ENCODE measurements around the gene EIF4ENIF1.

DNA sequence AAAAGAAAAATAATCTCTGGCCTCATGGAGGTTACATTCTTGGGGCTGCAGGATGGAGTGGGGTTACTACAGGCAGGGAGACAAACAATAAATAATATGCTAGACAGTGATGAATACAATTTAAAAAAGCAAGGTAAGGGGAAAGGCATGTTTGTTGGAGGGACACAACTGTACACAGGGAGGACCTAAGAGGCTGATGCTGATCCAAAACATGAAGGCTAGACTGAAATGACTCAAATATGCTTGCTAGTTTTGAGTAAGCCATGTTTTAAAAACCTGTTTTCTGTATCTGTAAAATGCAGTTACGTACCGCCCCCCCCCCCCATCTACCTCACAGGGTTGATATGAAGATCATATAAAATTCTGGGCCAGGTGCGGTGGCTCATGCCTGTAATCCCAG is 44.0 kb downstream of the EIF4ENIF1 start:
- TF ChIP-seq, protein P1, sequence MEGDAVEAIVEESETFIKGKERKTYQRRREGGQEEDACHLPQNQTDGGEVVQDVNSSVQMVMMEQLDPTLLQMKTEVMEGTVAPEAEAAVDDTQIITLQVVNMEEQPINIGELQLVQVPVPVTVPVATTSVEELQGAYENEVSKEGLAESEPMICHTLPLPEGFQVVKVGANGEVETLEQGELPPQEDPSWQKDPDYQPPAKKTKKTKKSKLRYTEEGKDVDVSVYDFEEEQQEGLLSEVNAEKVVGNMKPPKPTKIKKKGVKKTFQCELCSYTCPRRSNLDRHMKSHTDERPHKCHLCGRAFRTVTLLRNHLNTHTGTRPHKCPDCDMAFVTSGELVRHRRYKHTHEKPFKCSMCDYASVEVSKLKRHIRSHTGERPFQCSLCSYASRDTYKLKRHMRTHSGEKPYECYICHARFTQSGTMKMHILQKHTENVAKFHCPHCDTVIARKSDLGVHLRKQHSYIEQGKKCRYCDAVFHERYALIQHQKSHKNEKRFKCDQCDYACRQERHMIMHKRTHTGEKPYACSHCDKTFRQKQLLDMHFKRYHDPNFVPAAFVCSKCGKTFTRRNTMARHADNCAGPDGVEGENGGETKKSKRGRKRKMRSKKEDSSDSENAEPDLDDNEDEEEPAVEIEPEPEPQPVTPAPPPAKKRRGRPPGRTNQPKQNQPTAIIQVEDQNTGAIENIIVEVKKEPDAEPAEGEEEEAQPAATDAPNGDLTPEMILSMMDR (IDR thresholded peaks at IDR 0.05) = no peak
- no peak for TF ChIP-seq POLR2A (IDR thresholded peaks at IDR 0.05; ENCODE audit: low read length)
- TF ChIP-seq, protein P2, sequence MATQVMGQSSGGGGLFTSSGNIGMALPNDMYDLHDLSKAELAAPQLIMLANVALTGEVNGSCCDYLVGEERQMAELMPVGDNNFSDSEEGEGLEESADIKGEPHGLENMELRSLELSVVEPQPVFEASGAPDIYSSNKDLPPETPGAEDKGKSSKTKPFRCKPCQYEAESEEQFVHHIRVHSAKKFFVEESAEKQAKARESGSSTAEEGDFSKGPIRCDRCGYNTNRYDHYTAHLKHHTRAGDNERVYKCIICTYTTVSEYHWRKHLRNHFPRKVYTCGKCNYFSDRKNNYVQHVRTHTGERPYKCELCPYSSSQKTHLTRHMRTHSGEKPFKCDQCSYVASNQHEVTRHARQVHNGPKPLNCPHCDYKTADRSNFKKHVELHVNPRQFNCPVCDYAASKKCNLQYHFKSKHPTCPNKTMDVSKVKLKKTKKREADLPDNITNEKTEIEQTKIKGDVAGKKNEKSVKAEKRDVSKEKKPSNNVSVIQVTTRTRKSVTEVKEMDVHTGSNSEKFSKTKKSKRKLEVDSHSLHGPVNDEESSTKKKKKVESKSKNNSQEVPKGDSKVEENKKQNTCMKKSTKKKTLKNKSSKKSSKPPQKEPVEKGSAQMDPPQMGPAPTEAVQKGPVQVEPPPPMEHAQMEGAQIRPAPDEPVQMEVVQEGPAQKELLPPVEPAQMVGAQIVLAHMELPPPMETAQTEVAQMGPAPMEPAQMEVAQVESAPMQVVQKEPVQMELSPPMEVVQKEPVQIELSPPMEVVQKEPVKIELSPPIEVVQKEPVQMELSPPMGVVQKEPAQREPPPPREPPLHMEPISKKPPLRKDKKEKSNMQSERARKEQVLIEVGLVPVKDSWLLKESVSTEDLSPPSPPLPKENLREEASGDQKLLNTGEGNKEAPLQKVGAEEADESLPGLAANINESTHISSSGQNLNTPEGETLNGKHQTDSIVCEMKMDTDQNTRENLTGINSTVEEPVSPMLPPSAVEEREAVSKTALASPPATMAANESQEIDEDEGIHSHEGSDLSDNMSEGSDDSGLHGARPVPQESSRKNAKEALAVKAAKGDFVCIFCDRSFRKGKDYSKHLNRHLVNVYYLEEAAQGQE (IDR thresholded peaks at IDR 0.05) = no peak
- TF ChIP-seq FOSL2 (IDR thresholded peaks at IDR 0.05) = no peak
- TF ChIP-seq FOSL2 (CRISPR knock-in tag; IDR thresholded peaks at IDR 0.05) = no peak

All from A549 (cell line).